ENCODE data around the gene QRSL1. TPM values are rescaled to one million over a fixed set of nuclear protein-coding genes. Genes with fewer than 3 reads are reported as not detected.

The QRSL1 gene
- total RNA-seq, 2 experiments from 2014 or later: 19.6 to 21.6 TPM

DNA sequence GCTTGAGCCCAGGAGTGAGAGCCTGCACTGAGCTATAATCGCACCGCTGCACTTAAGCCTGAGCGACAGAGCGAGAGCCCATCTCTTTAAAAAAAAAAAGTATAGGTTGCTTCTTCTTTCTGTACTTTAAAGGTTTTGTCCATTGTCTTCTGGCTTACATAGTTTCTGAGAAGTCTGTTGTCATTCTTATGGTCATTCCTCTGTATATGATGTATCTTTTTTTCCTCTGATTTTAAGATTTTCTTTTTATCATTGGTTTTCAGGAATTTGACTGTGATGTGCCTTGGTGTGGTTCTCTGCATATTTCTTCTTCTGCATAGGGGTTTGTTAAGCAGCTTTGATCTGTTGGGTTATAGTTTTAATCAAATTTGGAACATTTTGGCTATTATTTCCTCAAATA is 29.1 kb downstream of the QRSL1 start:
- no peaks in the 10 kb centered on the region for H3K27me3 Mint-ChIP-seq (ENCODE audit: low read depth)
- intact Hi-C loops (cut with micrococcal nuclease): no loop called here
- no peak overlapping the region for H3K27ac Mint-ChIP-seq
- H3K36me3 Mint-ChIP-seq (ENCODE audit: low read depth): peaks cover 63% of the 10 kb centered on the region
- H3K9me3 Mint-ChIP-seq: peaks cover 11% of the 10 kb centered on the region
- no peak for DNase-seq
- H3K4me3 Mint-ChIP-seq: no peak overlapping the region
- H3K4me1 Mint-ChIP-seq (ENCODE audit: low read depth): peaks cover 1% of the 10 kb centered on the region
- CTCF ChIA-PET: no interaction called here

DNA sequence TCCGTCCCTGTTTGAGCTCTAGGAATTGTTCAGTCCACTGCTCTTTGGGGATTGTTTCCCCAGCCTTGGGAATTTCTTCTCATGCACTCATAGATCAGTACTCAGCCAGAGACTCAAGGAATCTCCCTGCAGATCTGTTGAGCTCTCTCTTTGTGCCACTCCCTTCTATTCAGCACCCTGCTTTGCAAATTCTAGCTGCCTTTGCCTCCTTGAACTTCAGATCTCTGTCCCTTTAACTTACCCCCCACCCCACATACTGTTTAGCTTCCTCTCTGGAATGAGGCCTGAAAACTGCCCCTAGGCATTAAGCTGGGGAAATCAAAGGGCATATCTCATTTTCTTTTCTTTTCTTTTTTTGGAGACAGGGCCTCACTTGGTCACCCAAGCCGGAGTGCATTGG is 30.5 kb downstream of the QRSL1 start:
- Mint-ChIP-seq H3K27ac (no peak overlapping the region), H3K4me1 (ENCODE audit: low read depth) (peaks cover 1% of the 10 kb centered on the region), H3K27me3 (ENCODE audit: low read depth) (no peaks in the 10 kb centered on the region), H3K9me3 (peaks cover 11% of the 10 kb centered on the region), H3K36me3 (ENCODE audit: low read depth) (peaks cover 61% of the 10 kb centered on the region), H3K4me3 (no peak overlapping the region)
- no peak for DNase-seq
- intact Hi-C loops (cut with micrococcal nuclease): no loop called here
- CTCF ChIA-PET: interaction anchor here (0.5 kb wide), 1 partner anchor 155 kb away, joined by 3 read pairs; no protein-coding TSS in a partner anchor

DNA sequence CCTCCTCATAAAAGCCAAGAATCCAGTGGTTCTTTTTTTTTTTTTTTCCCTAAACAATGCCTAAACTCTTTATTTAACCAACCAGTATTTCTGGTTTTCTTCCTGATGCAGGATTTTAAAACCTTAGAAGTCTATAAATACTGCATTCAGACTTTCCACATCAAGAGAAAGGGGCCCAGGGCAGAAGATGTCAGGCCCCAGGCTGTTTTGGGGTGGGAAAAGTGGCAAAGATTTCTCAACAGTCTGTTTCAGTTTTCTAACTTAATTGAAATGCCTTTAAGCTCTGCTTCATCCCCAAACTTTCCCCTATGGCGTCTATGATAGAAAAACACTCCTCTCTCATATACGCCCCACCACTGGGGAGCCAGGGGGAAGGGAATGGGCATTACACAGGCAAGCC is 33.1 kb downstream of the QRSL1 start:
- H3K27ac Mint-ChIP-seq: no peak overlapping the region
- H3K9me3 Mint-ChIP-seq: peaks cover 7% of the 10 kb centered on the region
- no peaks in the 10 kb centered on the region for H3K27me3 Mint-ChIP-seq (ENCODE audit: low read depth)
- no peak for DNase-seq
- intact Hi-C loops (cut with micrococcal nuclease): no loop called here
- CTCF ChIA-PET: interaction anchor here (0.6 kb wide), 1 partner anchor 137 kb away, joined by 3 read pairs; no protein-coding TSS in a partner anchor
- H3K36me3 Mint-ChIP-seq (ENCODE audit: low read depth): peaks cover 49% of the 10 kb centered on the region
- peaks cover 1% of the 10 kb centered on the region for H3K4me1 Mint-ChIP-seq (ENCODE audit: low read depth)
- H3K4me3 Mint-ChIP-seq: no peak overlapping the region

DNA sequence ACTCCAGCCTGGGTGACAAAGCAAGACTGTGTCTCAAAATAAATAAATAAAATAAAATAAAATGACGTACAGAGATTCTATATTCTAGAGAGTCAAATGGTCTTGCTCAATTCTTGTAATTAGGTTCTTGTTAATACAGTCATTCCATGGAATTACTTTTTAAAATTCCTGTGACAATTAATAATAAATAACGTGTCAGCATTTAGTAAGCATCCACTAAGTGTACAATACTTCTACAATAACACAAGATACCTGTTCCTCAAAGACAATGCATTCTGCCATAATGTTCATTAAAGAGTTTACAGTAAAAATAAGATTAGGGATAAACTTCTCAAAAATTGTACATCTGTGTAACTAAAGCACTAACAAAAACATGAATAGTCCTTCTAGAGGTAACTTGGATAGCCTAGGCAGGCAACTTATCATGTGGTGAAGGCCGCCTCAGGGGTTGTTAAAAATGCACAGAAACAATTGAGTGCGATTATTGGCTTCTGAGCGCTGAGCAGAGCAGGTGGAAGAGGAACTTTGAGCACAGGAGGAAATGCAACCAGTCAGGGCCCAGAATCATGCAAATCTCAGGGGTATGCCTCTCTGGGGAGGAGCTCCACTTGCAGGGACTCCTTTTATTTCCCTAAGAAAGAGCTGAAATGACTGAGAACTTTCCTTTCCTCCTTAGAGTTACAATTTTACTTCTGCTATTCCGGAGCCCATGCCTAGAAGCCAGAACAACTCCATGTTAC is 37.1 kb downstream of the QRSL1 start:
- CTCF ChIA-PET: interaction anchor here (1.0 kb wide), 1 partner anchor 221 kb away, joined by 3 read pairs; no protein-coding TSS in a partner anchor
- no peak for DNase-seq
- Mint-ChIP-seq H3K36me3 (ENCODE audit: low read depth) (peaks cover 20% of the 10 kb centered on the region), H3K4me1 (ENCODE audit: low read depth) (peaks cover 1% of the 10 kb centered on the region), H3K27me3 (ENCODE audit: low read depth) (no peaks in the 10 kb centered on the region), H3K9me3 (no peaks in the 10 kb centered on the region), H3K27ac (no peak overlapping the region), H3K4me3 (no peak overlapping the region)
- intact Hi-C loops (cut with micrococcal nuclease): no loop called here

DNA sequence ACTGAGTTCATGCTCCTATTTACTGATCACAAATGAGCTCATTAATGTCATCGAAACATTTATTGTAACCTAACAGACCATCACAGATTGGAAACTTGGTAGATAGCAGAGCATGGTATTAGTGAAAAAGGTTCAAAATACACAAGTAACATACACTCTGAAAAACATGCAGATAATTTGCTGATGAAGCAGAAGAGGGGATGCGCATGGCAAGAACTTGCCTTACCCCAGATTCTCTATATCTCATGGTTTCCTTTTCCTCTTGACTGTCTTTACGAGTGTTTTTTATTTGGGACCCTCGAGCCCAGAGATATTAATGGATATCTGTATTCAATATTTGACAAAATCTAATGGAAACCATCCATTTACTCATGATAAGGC is 37.6 kb downstream of the QRSL1 start:
- no peak overlapping the region for H3K4me3 Mint-ChIP-seq
- CTCF ChIA-PET: interaction anchor here (1.0 kb wide), 1 partner anchor 221 kb away, joined by 3 read pairs; no protein-coding TSS in a partner anchor
- intact Hi-C loops (cut with micrococcal nuclease): no loop called here
- no peaks in the 10 kb centered on the region for H3K9me3 Mint-ChIP-seq
- no peak overlapping the region for H3K27ac Mint-ChIP-seq
- peaks cover 1% of the 10 kb centered on the region for H3K4me1 Mint-ChIP-seq (ENCODE audit: low read depth)
- H3K27me3 Mint-ChIP-seq (ENCODE audit: low read depth): no peaks in the 10 kb centered on the region
- H3K36me3 Mint-ChIP-seq (ENCODE audit: low read depth): peaks cover 18% of the 10 kb centered on the region
- no peak for DNase-seq

DNA sequence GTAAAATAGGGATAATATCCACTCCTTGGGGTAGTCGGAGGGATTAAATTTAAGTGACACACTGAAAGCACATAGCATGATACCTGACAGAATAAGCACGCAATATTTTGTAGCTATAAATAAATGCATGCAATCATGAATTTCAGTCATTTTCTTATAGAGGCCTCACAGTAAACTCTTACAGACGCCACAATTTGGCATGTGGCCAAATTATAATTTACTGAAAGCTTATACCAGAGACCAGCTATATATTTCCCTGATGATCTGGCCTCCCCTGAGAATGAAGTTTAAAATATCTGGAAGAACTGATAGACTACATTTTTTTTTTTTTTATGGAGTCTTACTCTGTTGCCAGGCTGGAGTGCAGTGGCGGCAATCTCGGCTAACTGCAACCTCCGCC is 40.9 kb downstream of the QRSL1 start:
- no peak for DNase-seq
- Mint-ChIP-seq H3K27ac (no peak overlapping the region), H3K27me3 (ENCODE audit: low read depth) (no peaks in the 10 kb centered on the region), H3K4me1 (ENCODE audit: low read depth) (no peaks in the 10 kb centered on the region), H3K9me3 (no peaks in the 10 kb centered on the region), H3K36me3 (ENCODE audit: low read depth) (peaks cover 5% of the 10 kb centered on the region), H3K4me3 (no peak overlapping the region)
- intact Hi-C loops (cut with micrococcal nuclease): no loop called here
- CTCF ChIA-PET: interaction anchor here (0.6 to 0.7 kb wide), 4 partner anchors 49 to 928 kb away, joined by 3 to 6 read pairs (median 3); no protein-coding TSS in a partner anchor

DNA sequence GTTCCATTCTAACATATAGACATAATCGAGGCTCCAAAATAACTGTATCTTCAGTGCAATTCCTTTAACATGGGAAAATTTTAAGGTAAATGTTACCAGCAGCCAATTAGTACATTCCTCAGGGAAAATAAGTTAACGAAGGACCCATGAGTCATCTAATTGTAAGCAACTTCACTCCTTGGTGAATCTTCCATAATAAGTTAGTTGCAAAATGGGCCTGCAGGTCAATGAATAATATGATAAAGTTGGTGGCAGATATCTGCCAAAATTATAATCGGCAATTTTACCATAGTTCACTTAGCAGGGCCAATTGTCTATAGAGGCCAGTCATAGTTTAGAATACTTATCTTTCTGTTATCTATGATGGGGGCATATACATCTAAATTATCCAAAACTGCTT is 42.3 kb downstream of the QRSL1 start:
- DNase-seq: no peak
- H3K4me3 Mint-ChIP-seq: no peak overlapping the region
- H3K27ac Mint-ChIP-seq: no peak overlapping the region
- peaks cover 2% of the 10 kb centered on the region for H3K36me3 Mint-ChIP-seq (ENCODE audit: low read depth)
- H3K9me3 Mint-ChIP-seq: no peaks in the 10 kb centered on the region
- CTCF ChIA-PET: no interaction called here
- no peaks in the 10 kb centered on the region for H3K27me3 Mint-ChIP-seq (ENCODE audit: low read depth)
- intact Hi-C loops (cut with micrococcal nuclease): no loop called here
- H3K4me1 Mint-ChIP-seq (ENCODE audit: low read depth): no peaks in the 10 kb centered on the region

DNA sequence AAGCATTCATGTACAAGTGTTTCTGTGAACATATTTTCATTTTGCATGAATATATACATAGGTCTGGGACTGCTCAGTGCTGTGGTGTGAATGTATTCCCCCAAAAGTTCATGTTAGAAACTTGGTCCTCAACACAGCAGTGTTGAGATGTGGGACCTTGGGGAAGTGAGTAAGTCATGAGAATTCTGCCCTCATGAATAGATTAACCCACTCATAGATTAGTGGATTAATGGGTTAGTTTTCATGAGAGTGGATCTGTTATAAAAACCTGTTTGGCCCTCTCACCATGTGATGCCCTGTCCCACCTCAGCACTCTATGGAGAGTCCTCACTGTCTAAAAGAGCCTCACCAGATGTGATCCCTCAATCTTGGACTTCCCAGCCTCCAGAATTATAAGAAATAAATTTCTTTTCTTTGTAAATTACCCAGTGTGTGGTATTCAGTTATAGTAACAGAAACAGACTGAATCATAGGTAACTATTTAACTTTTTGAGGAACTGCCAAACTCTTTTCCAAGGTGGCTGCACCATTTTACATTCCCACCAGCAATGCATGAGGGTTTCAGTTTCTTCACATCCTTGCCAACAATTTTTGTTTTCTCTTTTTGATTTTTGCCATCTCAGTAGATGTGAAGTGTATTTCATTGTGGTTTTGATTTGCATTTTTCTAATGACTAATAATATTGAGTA is 45.3 kb downstream of the QRSL1 start:
- Mint-ChIP-seq H3K27me3 (ENCODE audit: low read depth) (no peaks in the 10 kb centered on the region), H3K36me3 (ENCODE audit: low read depth) (no peaks in the 10 kb centered on the region), H3K27ac (no peak overlapping the region), H3K4me3 (no peak overlapping the region), H3K4me1 (ENCODE audit: low read depth) (no peaks in the 10 kb centered on the region), H3K9me3 (no peaks in the 10 kb centered on the region)
- DNase-seq: no peak
- CTCF ChIA-PET: no interaction called here
- intact Hi-C loops (cut with micrococcal nuclease): no loop called here

DNA sequence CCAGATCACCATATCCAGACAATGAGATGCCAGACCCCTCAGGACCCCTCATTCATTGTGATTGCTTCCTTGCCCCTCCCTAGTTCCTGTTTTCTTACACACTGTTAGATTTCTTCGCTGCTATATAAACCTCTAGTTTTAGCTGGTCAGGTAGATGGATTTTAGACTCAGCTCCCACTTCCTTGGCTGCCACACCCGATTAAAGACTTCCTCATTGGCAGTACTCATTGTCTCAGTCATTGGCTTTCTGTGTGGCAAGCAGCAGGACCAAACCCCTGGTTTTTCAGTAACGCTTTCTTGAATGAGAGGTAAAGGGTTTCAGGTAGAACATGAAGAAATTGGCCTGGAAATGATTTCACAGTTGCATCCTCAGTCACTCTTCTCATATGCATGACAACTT is 47.9 kb downstream of the QRSL1 start:
- Mint-ChIP-seq H3K27ac (no peak overlapping the region), H3K36me3 (ENCODE audit: low read depth) (no peaks in the 10 kb centered on the region), H3K4me3 (no peak overlapping the region), H3K4me1 (ENCODE audit: low read depth) (no peaks in the 10 kb centered on the region), H3K9me3 (no peaks in the 10 kb centered on the region), H3K27me3 (ENCODE audit: low read depth) (no peaks in the 10 kb centered on the region)
- intact Hi-C loops (cut with micrococcal nuclease): no loop called here
- DNase-seq: no peak
- CTCF ChIA-PET: no interaction called here

DNA sequence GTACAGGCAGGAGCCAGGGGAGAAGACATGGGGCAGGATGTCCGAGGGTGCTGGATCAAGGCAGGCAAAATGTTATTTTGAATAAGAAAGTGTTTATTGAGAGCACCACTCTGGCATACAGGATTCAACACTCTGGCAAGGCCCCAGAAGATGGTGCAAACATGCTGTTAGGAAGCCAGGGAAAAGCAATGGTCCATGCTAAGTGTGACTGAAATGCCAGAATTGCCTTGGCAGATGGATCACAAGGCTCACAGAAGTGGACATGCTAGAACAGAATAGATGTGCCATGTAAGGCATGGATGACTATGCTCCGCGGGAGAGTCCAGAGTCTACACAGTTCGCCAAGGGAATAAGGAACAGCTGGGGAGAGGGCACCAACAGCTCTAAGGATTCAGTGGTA is 54.6 kb downstream of the QRSL1 start:
- CTCF ChIA-PET: no interaction called here
- Mint-ChIP-seq H3K36me3 (ENCODE audit: low read depth) (no peaks in the 10 kb centered on the region), H3K9me3 (no peaks in the 10 kb centered on the region), H3K27ac (no peak overlapping the region), H3K27me3 (ENCODE audit: low read depth) (no peaks in the 10 kb centered on the region), H3K4me1 (ENCODE audit: low read depth) (no peaks in the 10 kb centered on the region), H3K4me3 (no peak overlapping the region)
- DNase-seq: no peak
- intact Hi-C loops (cut with micrococcal nuclease): no loop called here

DNA sequence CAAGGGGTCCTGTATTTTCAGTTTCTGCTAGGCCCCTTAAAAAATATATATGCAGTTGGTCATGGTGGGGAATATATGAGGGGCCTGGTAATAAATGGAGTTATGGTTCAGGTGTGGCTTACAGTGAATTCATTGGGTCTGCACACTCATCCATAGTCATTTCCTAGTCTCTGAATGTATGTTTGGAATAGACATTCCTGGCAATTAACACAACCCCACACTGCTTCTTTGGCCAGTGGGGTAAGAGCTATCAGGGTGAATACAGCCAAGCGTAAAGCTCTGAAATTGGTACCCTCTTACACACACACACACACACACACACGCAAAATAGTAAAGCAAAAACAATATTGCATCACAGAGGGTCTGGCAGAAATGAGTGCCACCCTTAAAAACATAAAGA is 56.5 kb downstream of the QRSL1 start:
- no peaks in the 10 kb centered on the region for H3K36me3 Mint-ChIP-seq (ENCODE audit: low read depth)
- no peak overlapping the region for H3K27ac Mint-ChIP-seq
- no peaks in the 10 kb centered on the region for H3K27me3 Mint-ChIP-seq (ENCODE audit: low read depth)
- DNase-seq: no peak
- CTCF ChIA-PET: no interaction called here
- no peak overlapping the region for H3K4me3 Mint-ChIP-seq
- no peaks in the 10 kb centered on the region for H3K9me3 Mint-ChIP-seq
- intact Hi-C loops (cut with micrococcal nuclease): no loop called here
- H3K4me1 Mint-ChIP-seq (ENCODE audit: low read depth): no peaks in the 10 kb centered on the region

DNA sequence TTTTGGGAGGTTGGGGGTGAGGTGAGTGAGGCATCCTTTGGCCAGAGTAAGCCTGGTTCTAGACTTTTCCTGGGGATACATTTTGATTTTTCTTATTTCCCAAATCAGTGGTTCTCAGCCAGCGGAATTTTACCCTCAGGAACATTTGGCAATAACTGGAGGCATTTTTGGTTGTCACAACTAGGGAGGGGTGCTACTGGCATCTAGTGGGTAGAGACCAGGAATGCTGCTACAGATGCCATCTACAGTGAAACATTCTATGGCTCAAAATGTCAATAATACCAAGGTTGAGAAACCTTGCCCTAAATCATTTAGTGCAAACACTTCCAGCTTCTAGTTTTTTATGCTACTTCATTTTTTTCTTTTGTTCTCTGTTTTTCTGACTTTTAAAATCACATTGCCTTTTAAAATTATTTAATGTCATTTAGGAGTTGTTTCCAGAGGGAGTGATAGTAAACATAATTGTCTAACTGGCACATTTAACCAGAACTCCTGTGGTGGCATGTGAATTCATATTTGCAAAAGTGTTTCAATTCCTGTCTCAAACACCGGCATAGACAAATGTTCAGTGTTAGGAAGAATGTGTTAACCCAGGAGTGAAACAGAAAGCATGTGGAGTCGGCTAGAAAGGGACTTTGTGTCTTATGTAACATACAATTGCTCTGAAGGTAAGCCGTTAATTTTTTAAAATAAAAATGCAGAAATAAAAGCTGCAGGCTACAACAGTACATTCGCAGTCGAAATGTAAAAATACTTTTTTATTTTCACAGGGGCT is 59.0 kb downstream of the QRSL1 start:
- H3K4me3 Mint-ChIP-seq: no peak overlapping the region
- no peaks in the 10 kb centered on the region for H3K4me1 Mint-ChIP-seq (ENCODE audit: low read depth)
- no peaks in the 10 kb centered on the region for H3K27me3 Mint-ChIP-seq (ENCODE audit: low read depth)

More for the DNA sequence above, 59.0 kb downstream of the QRSL1 start:
- intact Hi-C loops (cut with micrococcal nuclease): no loop called here
- no peaks in the 10 kb centered on the region for H3K9me3 Mint-ChIP-seq
- no peaks in the 10 kb centered on the region for H3K36me3 Mint-ChIP-seq (ENCODE audit: low read depth)
- H3K27ac Mint-ChIP-seq: no peak overlapping the region
- CTCF ChIA-PET: no interaction called here
- DNase-seq: no peak

Data from activated naive CD4-positive, alpha-beta T cell treated with anti-CD3 and anti-CD28 coated beads for 36 hours (primary cell).